Measurements from ENCODE around the gene SMARCC1. TPM values are rescaled to one million over a fixed set of nuclear protein-coding genes. Genes with fewer than 3 reads are reported as not detected.

Gene SMARCC1
- total and polyA plus RNA-seq, 2 of the 4 experiments (the other 2 are of a cell fraction), result 18.6 to 39.6 TPM

DNA sequence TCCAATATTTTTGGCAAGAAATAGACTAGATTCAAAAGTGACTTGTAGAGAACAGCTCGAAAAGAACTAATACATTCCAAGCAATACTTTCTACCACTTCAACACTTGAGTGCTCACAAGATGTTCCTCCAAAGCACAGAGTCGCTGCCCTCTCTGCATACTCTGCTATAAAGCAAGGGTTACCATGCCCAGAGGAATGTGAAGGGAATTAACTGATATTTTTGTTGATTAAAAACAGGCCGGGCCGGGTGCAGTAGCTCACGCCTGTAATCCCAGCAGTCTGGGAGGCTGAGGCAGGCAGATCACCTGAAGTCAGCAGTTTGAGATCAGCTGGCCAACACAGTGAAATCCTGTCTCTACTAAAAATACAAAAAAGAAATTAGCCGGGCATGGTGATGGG, 145.5 kb downstream of the SMARCC1 start:
- no peak overlapping the region for H2BK20ac ChIP-seq (ENCODE audit: low read depth, low read length)
- no peak overlapping the region for H2BK120ac ChIP-seq (ENCODE audit: low read depth, low read length)
- H2BK5ac ChIP-seq (ENCODE audit: low read depth, low read length, poor library complexity, severe bottlenecking), result no peak overlapping the region
- H3K9me1 ChIP-seq (ENCODE audit: insufficient read depth, low read length), result peaks cover 2% of the 10 kb centered on the region
- no peaks in the 10 kb centered on the region; the same call in 1 of the 2 replicates for H4K20me1 ChIP-seq (ENCODE audit: insufficient read depth, low read length)
- H3K9me3 ChIP-seq (ENCODE audit: control insufficient read depth, insufficient read depth, low read length), result no peaks in the 10 kb centered on the region
- no peak for ATAC-seq (ENCODE audit: low read depth)
- intact Hi-C loops (cut with micrococcal nuclease) (loop anchor here (10.0 kb wide), 1 partner anchor 69 kb away; no protein-coding TSS in a partner anchor), in situ Hi-C loops (cut with MboI; ENCODE audit: low sequenced_read_pairs) (no loop called here), dilution Hi-C loops (cut with HindIII; ENCODE audit: low sequenced_read_pairs, unreplicated experiment) (no loop called here)
- peaks cover 0 to 7% of the 10 kb centered on the region in 2 experiments; a peak in 3 of 4 replicates for H3K79me1 ChIP-seq (ENCODE audit: low read depth in 1 of 2, low read length in 2 of 2)
- no peak for DNase-seq
- peaks cover 36% of the 10 kb centered on the region for H3K36me3 ChIP-seq (ENCODE audit: control insufficient read depth, insufficient read depth, low read length)
- POLR2A ChIA-PET (ENCODE audit: unreplicated experiment), result no interaction called here
- no peak overlapping the region for H3K14ac ChIP-seq (replicated peaks; ENCODE audit: low read depth, low read length)
- H4K91ac ChIP-seq (ENCODE audit: insufficient read depth, low read depth, low read length), result no peak overlapping the region
- TF ChIP-seq FOS (IDR thresholded peaks at IDR 0.05; ENCODE audit: low read depth, low read length), result no peak
- no peak for TF ChIP-seq MAZ (IDR thresholded peaks at IDR 0.05; ENCODE audit: borderline replicate concordance, low read depth, low read length)
- no peak for TF ChIP-seq NFE2L2 (IDR thresholded peaks at IDR 0.05; ENCODE audit: low read depth, low read length)
- TF ChIP-seq MXI1 (IDR thresholded peaks at IDR 0.05; ENCODE audit: borderline replicate concordance, low read depth, low read length), result no peak
- TF ChIP-seq, protein P1, sequence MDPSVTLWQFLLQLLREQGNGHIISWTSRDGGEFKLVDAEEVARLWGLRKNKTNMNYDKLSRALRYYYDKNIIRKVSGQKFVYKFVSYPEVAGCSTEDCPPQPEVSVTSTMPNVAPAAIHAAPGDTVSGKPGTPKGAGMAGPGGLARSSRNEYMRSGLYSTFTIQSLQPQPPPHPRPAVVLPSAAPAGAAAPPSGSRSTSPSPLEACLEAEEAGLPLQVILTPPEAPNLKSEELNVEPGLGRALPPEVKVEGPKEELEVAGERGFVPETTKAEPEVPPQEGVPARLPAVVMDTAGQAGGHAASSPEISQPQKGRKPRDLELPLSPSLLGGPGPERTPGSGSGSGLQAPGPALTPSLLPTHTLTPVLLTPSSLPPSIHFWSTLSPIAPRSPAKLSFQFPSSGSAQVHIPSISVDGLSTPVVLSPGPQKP (IDR thresholded peaks at IDR 0.05; ENCODE audit: borderline replicate concordance, low read depth, low read length), result no peak
- TF ChIP-seq, protein P2, sequence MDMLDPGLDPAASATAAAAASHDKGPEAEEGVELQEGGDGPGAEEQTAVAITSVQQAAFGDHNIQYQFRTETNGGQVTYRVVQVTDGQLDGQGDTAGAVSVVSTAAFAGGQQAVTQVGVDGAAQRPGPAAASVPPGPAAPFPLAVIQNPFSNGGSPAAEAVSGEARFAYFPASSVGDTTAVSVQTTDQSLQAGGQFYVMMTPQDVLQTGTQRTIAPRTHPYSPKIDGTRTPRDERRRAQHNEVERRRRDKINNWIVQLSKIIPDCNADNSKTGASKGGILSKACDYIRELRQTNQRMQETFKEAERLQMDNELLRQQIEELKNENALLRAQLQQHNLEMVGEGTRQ (IDR thresholded peaks at IDR 0.05; ENCODE audit: low read depth, low read length), result no peak
- no peak for TF ChIP-seq CHD1 (IDR thresholded peaks at IDR 0.05; ENCODE audit: low read depth, low read length)
- TF ChIP-seq RCOR1 (IDR thresholded peaks at IDR 0.05; ENCODE audit: insufficient replicate concordance, low read length), result no peak
- TF ChIP-seq RFX5 (IDR thresholded peaks at IDR 0.05; ENCODE audit: low read depth, low read length), result no peak
- no peak for TF ChIP-seq POLR2A (IDR thresholded peaks at IDR 0.05; ENCODE audit: low read depth, low read length)
- no peak overlapping the region for H4K5ac ChIP-seq (ENCODE audit: low read depth, low read length)
- no peak overlapping the region for H3K4me2 ChIP-seq (ENCODE audit: low read depth, low read length)
- no peak overlapping the region; the same call in 1 of the 2 replicates for H3K56ac ChIP-seq (ENCODE audit: extremely low read depth, insufficient read depth, low read length)
- WGBS, 2 experiments (ENCODE audit: extremely low coverage in 2 of 2, insufficient read length in 1 of 2), result no CpG with 5 or more reads among the region's 6 CpGs
- CTCF ChIA-PET, result no interaction called here
- no peak overlapping the region for H2AK5ac ChIP-seq (ENCODE audit: low read depth, low read length)
- BruUV-seq (replicated peaks), result no TSS peak
- no peaks in the 10 kb centered on the region for H3K27me3 ChIP-seq (ENCODE audit: control insufficient read depth, insufficient read depth, low read length)
- H2BK15ac ChIP-seq (ENCODE audit: low read depth, low read length), result no peak overlapping the region
- no peak overlapping the region for H3K18ac ChIP-seq (ENCODE audit: low read depth, low read length)
- H3K9ac ChIP-seq (ENCODE audit: low read depth, low read length), result no peak overlapping the region
- H2AFZ ChIP-seq (replicated peaks; ENCODE audit: low read length, poor library complexity), result no peak overlapping the region
- no peak overlapping the region for H2AK9ac ChIP-seq (replicated peaks; ENCODE audit: low read depth, low read length, poor library complexity)
- no peak overlapping the region for H3K4ac ChIP-seq (ENCODE audit: low read depth, low read length)
- no peak overlapping the region for H3K4me3 ChIP-seq (ENCODE audit: insufficient read depth, low read depth, low read length)
- H3K4me1 ChIP-seq (ENCODE audit: control insufficient read depth, insufficient read depth, low read length), result no peaks in the 10 kb centered on the region
- no peak overlapping the region for H3K27ac ChIP-seq (ENCODE audit: insufficient read depth, low read length)
- H3K23ac ChIP-seq (ENCODE audit: low read depth, low read length), result no peak overlapping the region
- no peak overlapping the region for H4K8ac ChIP-seq (ENCODE audit: low read depth in 2 of 2, low read length in 2 of 2)
